Measurements from ENCODE around the gene WNT2. TPM values are rescaled to one million over a fixed set of nuclear protein-coding genes. Genes with fewer than 3 reads are reported as not detected.

The WNT2 gene
- total and polyA plus RNA-seq, 12 donors: 0.07 to 1.4 (median 0.16) TPM; not detected in 3

DNA sequence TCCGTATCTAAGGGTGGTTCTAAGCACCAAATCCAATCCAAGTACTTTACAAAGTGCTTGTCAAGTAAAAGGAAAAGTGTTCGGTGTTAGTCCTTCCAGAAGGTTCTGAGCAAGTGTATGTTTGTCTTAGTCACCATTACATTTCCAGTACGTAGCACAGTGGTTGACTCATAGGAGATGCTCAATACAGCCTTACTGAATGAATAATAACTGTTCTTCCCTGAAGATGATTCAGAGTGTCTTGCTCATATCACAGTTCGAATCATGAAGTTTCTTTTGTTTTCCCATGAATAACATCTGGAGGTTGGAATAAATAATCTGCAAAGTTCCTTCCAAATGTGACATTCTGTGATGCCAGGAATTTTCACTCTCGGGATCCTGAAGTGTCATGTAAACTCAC lies 53.4 kb downstream of the WNT2 start:
- no peak overlapping the region for H3K4me3 ChIP-seq
- peaks cover 0 to 8% (median 0%) of the 10 kb centered on the region in 7 donors for H3K27me3 ChIP-seq
- no peaks in the 10 kb centered on the region for H3K36me3 ChIP-seq
- TF ChIP-seq, protein P1, sequence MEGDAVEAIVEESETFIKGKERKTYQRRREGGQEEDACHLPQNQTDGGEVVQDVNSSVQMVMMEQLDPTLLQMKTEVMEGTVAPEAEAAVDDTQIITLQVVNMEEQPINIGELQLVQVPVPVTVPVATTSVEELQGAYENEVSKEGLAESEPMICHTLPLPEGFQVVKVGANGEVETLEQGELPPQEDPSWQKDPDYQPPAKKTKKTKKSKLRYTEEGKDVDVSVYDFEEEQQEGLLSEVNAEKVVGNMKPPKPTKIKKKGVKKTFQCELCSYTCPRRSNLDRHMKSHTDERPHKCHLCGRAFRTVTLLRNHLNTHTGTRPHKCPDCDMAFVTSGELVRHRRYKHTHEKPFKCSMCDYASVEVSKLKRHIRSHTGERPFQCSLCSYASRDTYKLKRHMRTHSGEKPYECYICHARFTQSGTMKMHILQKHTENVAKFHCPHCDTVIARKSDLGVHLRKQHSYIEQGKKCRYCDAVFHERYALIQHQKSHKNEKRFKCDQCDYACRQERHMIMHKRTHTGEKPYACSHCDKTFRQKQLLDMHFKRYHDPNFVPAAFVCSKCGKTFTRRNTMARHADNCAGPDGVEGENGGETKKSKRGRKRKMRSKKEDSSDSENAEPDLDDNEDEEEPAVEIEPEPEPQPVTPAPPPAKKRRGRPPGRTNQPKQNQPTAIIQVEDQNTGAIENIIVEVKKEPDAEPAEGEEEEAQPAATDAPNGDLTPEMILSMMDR (IDR thresholded peaks at IDR 0.05): no peak
- H3K9me3 ChIP-seq: peaks cover 0 to 8% (median 0%) of the 10 kb centered on the region in 11 donors
- H3K27ac ChIP-seq: peak overlapping the region in 1 of 10 donors; percentile 24
- ATAC-seq (no peak), DNase-seq (no peak)
- 76 to 80% methylated on average over 5 of the region's 5 CpGs for WGBS, 2 donors
- no peaks in the 10 kb centered on the region for H3K4me1 ChIP-seq
- intact Hi-C loops (cut with DNase I): no loop called here

DNA sequence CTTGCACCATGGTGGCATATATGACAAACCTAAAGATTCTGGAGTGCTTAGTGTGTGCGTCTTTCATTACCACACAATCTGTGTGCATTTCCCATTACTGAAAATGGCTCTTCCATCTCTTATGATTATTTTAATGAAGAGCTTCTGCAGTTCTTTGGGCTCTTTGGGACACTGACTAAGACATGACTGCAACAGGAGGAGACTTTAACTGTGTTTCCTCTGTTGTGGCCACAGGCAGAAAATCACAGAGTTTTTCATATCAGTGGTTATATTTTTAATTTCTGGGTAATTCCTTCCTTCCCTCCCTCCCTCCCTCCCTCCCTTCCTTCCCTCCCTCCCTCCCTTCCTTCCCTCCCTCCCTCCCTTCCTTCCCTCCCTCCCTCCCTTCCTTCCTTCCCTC lies 58.1 kb downstream of the WNT2 start:
- WGBS, 2 donors: 41 to 98% methylated on average over 1 of the region's 1 CpG
- H3K4me1 ChIP-seq: no peaks in the 10 kb centered on the region
- H3K27me3 ChIP-seq: no peaks in the 10 kb centered on the region
- no peak for DNase-seq
- no peak for ATAC-seq
- peaks cover 0 to 8% (median 0%) of the 10 kb centered on the region in 11 donors for H3K9me3 ChIP-seq
- H3K36me3 ChIP-seq: no peaks in the 10 kb centered on the region
- intact Hi-C loops (cut with DNase I): no loop called here
- no peak overlapping the region for H3K27ac ChIP-seq
- no peak overlapping the region for H3K4me3 ChIP-seq
- TF ChIP-seq, protein P1 (IDR thresholded peaks at IDR 0.05): no peak

DNA sequence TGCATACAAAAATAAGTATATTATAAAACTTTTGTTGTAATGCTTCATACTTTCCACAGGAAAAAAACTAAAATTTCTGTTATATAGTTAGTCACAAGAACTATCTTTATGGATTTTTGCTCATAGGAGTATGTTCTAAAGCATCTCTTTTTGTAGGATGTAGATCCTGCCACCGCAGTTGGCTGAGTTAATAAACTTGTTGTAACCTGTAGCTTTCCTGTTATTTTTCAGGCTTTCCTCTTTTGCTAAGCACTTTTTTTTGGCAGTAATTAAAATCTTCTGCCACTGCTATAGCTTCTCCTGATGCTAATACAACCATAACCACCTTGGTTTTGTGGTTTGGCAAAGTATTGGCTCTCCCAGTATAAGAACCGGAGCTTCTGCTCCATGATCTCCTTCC lies 60.3 kb downstream of the WNT2 start:
- ATAC-seq: no peak
- Histone ChIP-seq H3K36me3 (no peaks in the 10 kb centered on the region), H3K27me3 (peaks cover 0 to 4% (median 0%) of the 10 kb centered on the region in 7 donors), H3K4me3 (no peak overlapping the region), H3K4me1 (no peaks in the 10 kb centered on the region), H3K27ac (no peak overlapping the region), H3K9me3 (peaks cover 0 to 8% (median 0%) of the 10 kb centered on the region in 11 donors)
- intact Hi-C loops (cut with DNase I): no loop called here
- TF ChIP-seq, protein P1 (IDR thresholded peaks at IDR 0.05): no peak
- no peak for DNase-seq
- 96% methylated on average over 2 of the region's 2 CpGs for WGBS, 2 donors

DNA sequence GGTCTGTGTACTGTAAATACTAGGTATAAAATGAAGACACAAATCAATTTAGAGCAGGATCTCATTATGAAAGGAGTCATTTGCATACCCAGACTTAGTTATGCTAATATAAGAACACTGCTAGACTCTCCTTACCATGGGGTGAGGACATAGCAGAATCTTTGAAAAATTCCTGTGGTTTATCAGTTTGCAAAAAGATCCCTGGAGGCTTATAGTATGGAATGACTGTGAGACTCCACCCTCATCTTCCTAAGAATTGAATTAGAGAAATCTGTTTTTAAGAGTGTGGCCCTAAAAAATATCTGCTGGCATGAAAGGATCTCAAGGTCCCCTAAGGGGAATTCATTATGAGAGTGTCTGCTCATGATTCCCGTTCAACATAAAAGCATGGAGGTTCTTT lies 63.2 kb downstream of the WNT2 start:
- DNase-seq: no peak
- no peak for ATAC-seq
- intact Hi-C loops (cut with DNase I): no loop called here
- Histone ChIP-seq H3K4me3 (no peak overlapping the region), H3K27me3 (peaks cover 0 to 8% (median 0%) of the 10 kb centered on the region in 7 donors), H3K36me3 (no peaks in the 10 kb centered on the region), H3K9me3 (no peaks in the 10 kb centered on the region), H3K4me1 (no peaks in the 10 kb centered on the region), H3K27ac (no peak overlapping the region)
- TF ChIP-seq, protein P1 (IDR thresholded peaks at IDR 0.05): no peak
- WGBS, 2 donors: 27 to 66% methylated on average over 1 of the region's 1 CpG

Measured in heart right ventricle (tissue), 16 donors.